Fibroblast of pulmonary artery (primary cell): Measurements from ENCODE around the gene HIGD1C.

Source experiments
- DNase-seq: peaks from one replicate; pipeline ENCODE4 v3.0.0-alpha.2; 2010; ENCODE audit warnings: low read depth
- H3K4me3 ChIP-seq: replicated peaks from 2 replicates; pipeline ENCODE4 v1.5.1; 2011; ENCODE audit warnings: low read depth, mild to moderate bottlenecking, control low read depth, low read length, moderate library complexity
- TF ChIP-seq, protein P1 (sequence below): IDR thresholded peaks from 2 replicates; pipeline ENCODE4 v1.5.1; 2011; ENCODE audit warnings: mild to moderate bottlenecking, control low read depth, low read length, inconsistent platforms; ENCODE audit errors: missing control alignments

The HIGD1C gene

DNA sequence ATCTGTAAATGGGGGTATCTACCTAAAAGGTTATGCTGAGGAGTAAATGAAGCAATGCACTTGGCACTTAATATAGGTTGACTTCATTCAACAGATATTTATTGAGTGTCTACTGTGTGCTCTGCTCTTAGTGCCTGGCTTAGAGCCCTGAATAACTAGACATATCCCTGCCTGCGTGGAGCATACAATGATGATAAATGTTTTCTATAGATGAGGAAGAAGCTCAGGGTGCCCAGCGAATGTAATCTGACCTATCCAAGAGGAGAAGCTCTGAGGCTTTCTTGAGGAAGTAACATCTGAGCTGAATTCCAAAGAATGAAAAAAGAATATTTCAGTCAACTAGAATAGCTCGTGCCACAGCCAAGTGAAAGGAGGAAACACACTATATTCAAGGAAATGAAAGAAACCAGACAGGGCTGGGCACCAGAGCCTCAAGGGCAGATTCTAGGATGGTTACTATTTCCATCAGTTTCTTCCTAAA lies 17.9 kb upstream of the HIGD1C start:
- TF ChIP-seq, protein P1, sequence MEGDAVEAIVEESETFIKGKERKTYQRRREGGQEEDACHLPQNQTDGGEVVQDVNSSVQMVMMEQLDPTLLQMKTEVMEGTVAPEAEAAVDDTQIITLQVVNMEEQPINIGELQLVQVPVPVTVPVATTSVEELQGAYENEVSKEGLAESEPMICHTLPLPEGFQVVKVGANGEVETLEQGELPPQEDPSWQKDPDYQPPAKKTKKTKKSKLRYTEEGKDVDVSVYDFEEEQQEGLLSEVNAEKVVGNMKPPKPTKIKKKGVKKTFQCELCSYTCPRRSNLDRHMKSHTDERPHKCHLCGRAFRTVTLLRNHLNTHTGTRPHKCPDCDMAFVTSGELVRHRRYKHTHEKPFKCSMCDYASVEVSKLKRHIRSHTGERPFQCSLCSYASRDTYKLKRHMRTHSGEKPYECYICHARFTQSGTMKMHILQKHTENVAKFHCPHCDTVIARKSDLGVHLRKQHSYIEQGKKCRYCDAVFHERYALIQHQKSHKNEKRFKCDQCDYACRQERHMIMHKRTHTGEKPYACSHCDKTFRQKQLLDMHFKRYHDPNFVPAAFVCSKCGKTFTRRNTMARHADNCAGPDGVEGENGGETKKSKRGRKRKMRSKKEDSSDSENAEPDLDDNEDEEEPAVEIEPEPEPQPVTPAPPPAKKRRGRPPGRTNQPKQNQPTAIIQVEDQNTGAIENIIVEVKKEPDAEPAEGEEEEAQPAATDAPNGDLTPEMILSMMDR, result no peak
- DNase-seq, result peak; percentile 48
- H3K4me3 ChIP-seq, result no peak overlapping the region

DNA sequence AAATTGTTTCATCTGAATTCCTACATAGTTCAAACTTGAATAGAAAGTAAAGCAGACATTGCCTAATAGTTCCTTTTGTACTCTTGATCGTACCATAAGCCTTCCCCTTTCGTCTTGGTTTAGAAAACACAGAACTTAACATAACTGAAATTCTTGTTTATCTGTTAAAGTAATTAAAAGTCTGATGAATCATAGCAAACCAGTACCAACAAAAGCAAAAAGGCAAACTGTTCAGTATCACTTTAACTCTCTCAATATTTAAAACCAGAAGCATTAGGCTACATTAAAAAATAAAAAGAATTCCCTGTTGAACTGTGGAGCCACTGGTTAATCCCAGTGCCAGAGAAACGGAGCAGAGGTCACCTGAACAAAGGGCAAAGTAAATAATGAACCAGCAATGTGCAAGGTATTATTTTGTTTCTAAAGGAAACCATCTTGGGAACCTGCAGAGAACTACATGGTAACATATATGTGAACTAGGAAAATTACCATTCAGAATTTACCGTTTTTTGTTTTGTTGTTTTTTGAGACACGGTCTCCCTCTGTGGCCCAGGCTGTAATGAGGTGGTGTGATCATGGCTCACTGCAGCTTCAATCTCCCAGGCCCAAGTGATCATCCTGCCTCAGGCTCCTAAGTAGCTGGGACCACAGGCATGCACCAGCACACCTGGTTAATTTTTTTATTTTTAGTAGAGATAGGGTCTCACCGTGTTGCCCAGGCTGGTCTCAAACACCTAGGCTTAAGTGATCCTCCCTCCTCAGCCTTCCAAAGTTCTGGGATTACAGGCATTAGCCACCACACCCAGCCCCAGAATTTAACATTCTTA lies 17.1 kb upstream of the HIGD1C start:
- TF ChIP-seq, protein P1, result no peak
- DNase-seq, result peak; percentile 68
- H3K4me3 ChIP-seq, result no peak overlapping the region

DNA sequence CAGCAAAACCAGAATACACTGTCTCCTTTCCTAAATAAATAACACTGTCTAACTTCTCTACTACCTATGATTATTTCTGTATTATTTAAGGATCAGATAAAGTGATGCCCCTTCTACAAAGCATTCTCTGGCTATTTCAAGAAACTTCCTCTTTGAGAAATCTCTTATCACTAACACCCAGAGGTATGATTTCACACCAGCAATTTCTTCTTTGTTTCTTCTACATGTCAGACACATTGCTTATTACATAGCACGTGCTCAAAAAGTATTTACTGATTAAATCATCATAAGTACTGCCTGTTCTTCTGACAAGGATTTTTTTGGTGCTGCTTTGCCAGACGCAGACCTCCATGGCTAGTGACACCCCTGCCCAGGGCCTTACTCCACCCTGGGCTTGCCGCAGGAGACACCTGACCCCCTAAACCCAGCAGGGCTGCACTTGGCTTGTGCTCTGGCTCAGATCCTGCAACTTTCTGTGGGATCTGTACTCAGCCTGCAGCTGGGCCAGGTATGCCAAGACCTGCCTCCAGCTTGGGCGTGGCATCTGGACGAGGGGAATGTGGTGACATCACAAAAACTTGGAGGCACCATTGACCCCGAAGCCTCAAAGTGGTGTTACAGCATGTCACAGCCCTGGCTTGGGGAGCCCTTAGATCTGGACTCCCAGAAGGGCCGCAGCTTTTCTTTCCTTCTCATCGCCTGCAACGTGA lies 15.4 kb upstream of the HIGD1C start:
- TF ChIP-seq, protein P1, result no peak

DNA sequence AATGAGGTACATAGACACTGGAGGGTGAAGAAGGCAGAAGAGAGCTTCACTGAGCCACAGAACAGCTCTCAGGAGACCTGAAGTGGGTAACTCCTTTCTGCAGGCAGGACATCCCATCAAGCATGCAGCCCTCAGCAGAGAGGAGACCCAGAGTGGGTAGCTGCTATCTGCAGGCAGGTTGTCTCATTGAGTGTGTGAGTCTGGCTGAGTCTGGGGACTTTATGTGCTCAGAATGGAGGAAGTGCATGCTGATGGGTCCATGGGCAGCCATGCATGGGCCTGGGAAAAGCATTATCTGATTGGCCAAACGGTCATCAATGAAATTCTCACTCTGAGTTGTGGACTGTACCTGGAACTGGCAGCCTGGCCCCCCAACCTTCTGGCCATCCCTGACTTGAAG lies 14.7 kb upstream of the HIGD1C start:
- TF ChIP-seq, protein P1, result no peak
- no peak overlapping the region for H3K4me3 ChIP-seq
- no peak for DNase-seq

More for the DNA sequence above, 15.4 kb upstream of the HIGD1C start:
- no peak overlapping the region for H3K4me3 ChIP-seq
- no peak for DNase-seq

DNA sequence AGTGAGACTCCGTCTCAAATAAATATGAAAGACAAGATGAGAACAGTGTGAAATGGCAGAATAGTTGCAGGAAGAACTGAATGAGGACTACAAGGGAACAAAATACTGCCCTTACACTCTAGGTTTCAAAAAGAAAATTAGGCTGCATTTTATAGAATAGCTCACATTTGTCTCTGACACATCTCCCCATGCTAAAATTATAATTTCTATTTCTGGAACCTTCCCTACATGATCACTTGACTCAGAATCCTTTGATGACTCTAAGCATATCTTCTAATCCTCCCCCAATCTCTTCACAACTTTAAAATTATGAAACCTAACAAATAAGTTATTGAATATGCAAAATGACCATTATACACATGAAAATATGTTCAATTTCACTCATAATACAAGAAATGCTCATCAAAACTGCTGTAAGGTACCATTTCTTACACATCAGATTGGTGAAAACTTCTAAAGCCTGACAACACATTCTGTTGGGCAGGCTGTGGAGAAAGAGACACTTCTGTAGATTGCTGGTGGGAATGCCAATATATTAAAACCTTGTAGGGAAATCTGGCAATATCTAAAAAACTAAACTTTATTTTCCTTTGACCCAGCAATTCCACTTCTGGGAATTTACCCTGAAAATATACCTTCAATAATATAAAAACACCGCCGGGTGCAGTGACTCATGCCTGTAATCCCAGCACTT lies 4.3 kb upstream of the HIGD1C start:
- TF ChIP-seq, protein P1, result no peak
- no peak for DNase-seq
- no peak overlapping the region for H3K4me3 ChIP-seq

DNA sequence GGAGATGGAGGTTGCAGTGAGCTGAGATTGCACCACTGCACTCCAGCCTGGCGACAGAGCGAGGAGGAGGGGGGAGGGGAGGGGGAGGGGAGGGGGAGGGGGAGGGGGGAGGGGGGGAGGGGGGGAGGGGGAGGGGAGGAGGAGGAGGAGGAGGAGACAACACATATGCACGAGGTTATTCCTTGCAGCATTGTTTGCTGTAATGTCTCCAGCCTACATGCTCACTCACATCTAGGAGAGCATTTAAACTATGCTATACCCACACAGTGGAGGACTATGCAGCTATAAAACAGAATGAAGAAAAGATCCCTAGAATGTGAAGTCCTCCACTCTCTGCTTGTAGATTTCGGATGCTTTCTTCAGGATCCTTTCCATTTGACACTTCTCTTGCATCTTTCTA lies 3.5 kb upstream of the HIGD1C start:
- no peak overlapping the region for H3K4me3 ChIP-seq
- TF ChIP-seq, protein P1, result no peak
- no peak for DNase-seq
